Gastrocnemius medialis (tissue), 4 donors: ENCODE measurements around the gene XRN1.

Experiments used
- CTCF ChIP-seq, 5 experiments: fragments of 450-650 bp in 3 of 5; fragments of 200-600 bp in 2 of 5; sonication (generic) in 2 of 5; IDR thresholded peaks in 4 of 5; conservative IDR thresholded peaks in 1 of 5; 1 replicate in 4 of 5; 2 replicates in 1 of 5; pipeline ENCODE4 v1.5.1; 2016 to 2019; ENCODE audit warnings: antibody characterized with exemption in 5 of 5, mild to moderate bottlenecking in 3 of 5, moderate library complexity in 3 of 5
- POLR2A ChIP-seq, 2 donors: fragments of 450-650 bp; IDR thresholded peaks; one replicate each; pipeline ENCODE4 v1.6.1; 2017; ENCODE audit warnings: antibody characterized with exemption in 2 of 2, mild to moderate bottlenecking in 2 of 2, moderate library complexity in 2 of 2

- TF ChIP-seq CTCF (IDR thresholded peaks at IDR 0.05 in 4 of 5, conservative IDR thresholded peaks at IDR 0.05 in 1 of 5) = no peak
- no peak for TF ChIP-seq POLR2A (IDR thresholded peaks at IDR 0.05)
Observed at GRCh38 chr3:142366434-142366833, 81.4 kb downstream of the XRN1 start.
